AG04450 (cell line): ENCODE results near the gene TP53AIP1. TPM values are rescaled to one million over a fixed set of nuclear protein-coding genes. Genes with fewer than 3 reads are reported as not detected.
A peak's percentile ranks its signal among the peaks of the same experiment; 100 is the strongest.

Experiments
- CTCF ChIA-PET: fragments of 300-600, 350-600 bp; formaldehyde crosslinking; extraction: SDS; loops from one replicate; lab custom pipeline; 2022; ENCODE audit warnings: antibody characterized with exemption, inconsistent platforms; lab: Charles Lee
- POLR2A ChIA-PET: fragments of 350-600 bp; formaldehyde crosslinking; extraction: SDS; loops from one replicate; lab custom pipeline; 2021; ENCODE audit warnings: antibody characterized with exemption, inconsistent platforms; lab: Yijun Ruan, JAX
- DNase-seq: peaks from one replicate; pipeline ENCODE4 v3.0.0-alpha.2; 2011; ENCODE audit warnings: low read depth, low spot score
- H3K27ac ChIP-seq: one replicate; pipeline ENCODE4 v1.5.1; 2012; ENCODE audit warnings: low read depth, low read length, control low read depth
- H3K27me3 ChIP-seq: one replicate; pipeline ENCODE4 v1.6.0; 2012; ENCODE audit warnings: low read length; ENCODE audit not compliant: control insufficient read depth, insufficient read depth
- H3K4me3 ChIP-seq: 2 replicates; pipeline ENCODE4 v1.5.1; 2011; ENCODE audit warnings: mild to moderate bottlenecking, low read depth, low read length, control low read depth
- H3K9me3 ChIP-seq: 2 replicates; pipeline ENCODE4 v1.5.1; 2012; ENCODE audit warnings: low read length; ENCODE audit not compliant: control insufficient read depth, insufficient read depth
- CTCF ChIP-seq: IDR thresholded peaks from 2 replicates; pipeline ENCODE4 v1.5.1; 2011; ENCODE audit warnings: low read depth, low read length, control low read depth, inconsistent platforms
- polyA plus RNA-seq: library from polyadenylated mRNA; depleted of rRNA; stranded (reverse); fragments of >200 nt; gene quantifications from 2 replicates; pipeline ENCODE4 v1.2.3, GENCODE V29; 2011; rRNA removed

TP53AIP1 gene
- polyA plus RNA-seq, 1 experiment = not detected

- no peak for DNase-seq
- Histone ChIP-seq H3K27ac (no peak overlapping the region), H3K27me3 (peaks cover 63% of the 10 kb centered on the region), H3K9me3 (no peaks in the 10 kb centered on the region; the same call in 1 of the 2 replicates), H3K4me3 (no peak overlapping the region)
- ChIA-PET POLR2A (no interaction called here), CTCF (interaction anchor here (1.0 to 8.2 kb wide), 3 partner anchors 8 to 69 kb away, joined by 3 to 348 read pairs (median 3); no protein-coding TSS in a partner anchor)
- TF ChIP-seq CTCF = no peak
Observed at GRCh38 chr11:128889657-128890213, 52.9 kb downstream of the TP53AIP1 start.

GRCh38 chr11:128888034-128888985 lies 54.4 kb downstream of the TP53AIP1 start:
- no peak for TF ChIP-seq CTCF
- H3K27me3 ChIP-seq = peaks cover 69% of the 10 kb centered on the region
- POLR2A ChIA-PET = no interaction called here

DNA sequence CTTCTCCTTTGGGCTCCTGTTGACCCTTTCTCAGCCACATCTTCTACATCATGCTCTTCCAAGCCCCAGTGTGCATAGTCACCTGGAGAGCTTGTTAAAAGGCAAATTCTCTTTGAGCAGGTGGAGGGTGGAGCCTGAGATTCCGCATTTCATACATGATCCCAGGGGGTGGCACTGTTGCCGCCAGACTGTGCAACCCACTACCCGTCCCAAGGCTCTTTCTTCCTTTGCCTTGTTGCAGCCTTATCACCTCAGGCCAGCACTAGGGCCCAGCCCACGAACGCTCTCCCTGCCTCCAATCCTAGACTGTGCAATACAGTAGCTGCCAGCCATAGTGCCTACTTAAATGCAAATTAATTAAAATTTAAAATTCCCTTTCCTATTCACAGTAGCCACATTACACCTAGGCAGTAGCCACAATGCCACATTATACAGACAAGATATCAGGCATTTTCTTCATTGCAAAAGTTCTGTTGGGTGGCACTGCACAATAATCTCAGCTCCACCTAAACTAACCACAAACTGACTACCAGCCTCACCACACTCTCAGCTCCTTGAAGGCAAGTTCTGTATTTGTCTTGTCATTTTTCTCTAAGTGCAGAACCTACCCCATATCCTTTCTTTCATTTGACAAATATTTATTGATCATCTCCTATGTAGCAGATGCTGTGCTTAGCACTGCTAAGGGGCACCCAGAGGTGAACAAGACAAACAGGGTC lies 56.1 kb downstream of the TP53AIP1 start:
- TF ChIP-seq CTCF = 0 out of 2 replicates have a peak, but pooled peaks have one; percentile 13
- H3K27me3 ChIP-seq = peaks cover 69% of the 10 kb centered on the region
- no peak overlapping the region for H3K27ac ChIP-seq
- ChIA-PET POLR2A (no interaction called here), CTCF (interaction anchor here (0.9 to 8.2 kb wide), 5 partner anchors 19 to 729 kb away, joined by 3 to 348 read pairs (median 27); no protein-coding TSS in a partner anchor)
- no peak overlapping the region for H3K4me3 ChIP-seq
- H3K9me3 ChIP-seq = no peaks in the 10 kb centered on the region; the same call in 1 of the 2 replicates
- no peak for DNase-seq

More at GRCh38 chr11:128888034-128888985, 54.4 kb downstream of the TP53AIP1 start:
- Histone ChIP-seq H3K27ac (no peak overlapping the region), H3K9me3 (no peaks in the 10 kb centered on the region; the same call in 1 of the 2 replicates), H3K4me3 (no peak overlapping the region)
- CTCF ChIA-PET = interaction anchor here (0.8 to 8.2 kb wide), 2 partner anchors 70 to 974 kb away, joined by 3 to 348 read pairs; no protein-coding TSS in a partner anchor
- DNase-seq = no peak

Other genes starting within 250 kb of the TP53AIP1 start
- gene FLI1, start 248.8 kb downstream of the TP53AIP1 start, polyA plus RNA-seq = 11.9 and 13.1 TPM in 2 replicates
- not detected in 2 replicates for gene KCNJ1, start 75.6 kb downstream of the TP53AIP1 start, polyA plus RNA-seq
- gene KCNJ5, start 51.5 kb downstream of the TP53AIP1 start, polyA plus RNA-seq = not detected in 2 replicates
- 7.5 TPM in 2 replicates for gene ARHGAP32, start 249.5 kb upstream of the TP53AIP1 start, polyA plus RNA-seq